Spleen (tissue), 11 donors: ENCODE measurements around the gene OLFML2B. TPM values are rescaled to one million over a fixed set of nuclear protein-coding genes. Genes with fewer than 3 reads are reported as not detected.

Source experiments
- DNase-seq: peaks from one replicate; pipeline ENCODE4 v3.0.0-alpha.2; 2020
- H3K27ac ChIP-seq, 8 donors: fragments of 200-600 bp; sonication (generic) in 7 of 8; 1 replicate in 4 of 8; 2 replicates in 4 of 8; pipeline versions ENCODE4 v1.5.0 to v1.8.0; 2016 to 2021; ENCODE audit warnings: inconsistent platforms in 4 of 8, mild to moderate bottlenecking in 4 of 8, moderate library complexity in 1 of 8
- H3K27me3 ChIP-seq, 7 donors: fragments of 200-600 bp; sonication (generic) in 6 of 7; replicated peaks in 1 of 7; 1 replicate in 4 of 7; 2 replicates in 3 of 7; pipeline versions ENCODE4 v1.5.0 to v1.8.0; 2016 to 2021; ENCODE audit warnings: inconsistent platforms in 3 of 7, mild to moderate bottlenecking in 1 of 7
- H3K36me3 ChIP-seq, 6 donors: fragments of 200-600 bp; sonication (generic) in 5 of 6; 1 replicate in 4 of 6; 2 replicates in 2 of 6; pipeline versions ENCODE4 v1.5.0 to v1.8.0; 2016 to 2021; ENCODE audit warnings: inconsistent platforms in 2 of 6
- H3K4me1 ChIP-seq, 6 donors: fragments of 200-600 bp; sonication (generic) in 5 of 6; 1 replicate in 3 of 6; 2 replicates in 3 of 6; pipeline versions ENCODE4 v1.5.0 to v1.8.0; 2016 to 2021; ENCODE audit warnings: inconsistent platforms in 3 of 6
- H3K4me3 ChIP-seq, 8 donors: fragments of 200-600 bp; sonication (generic) in 7 of 8; 1 replicate in 4 of 8; 2 replicates in 4 of 8; pipeline versions ENCODE4 v1.5.0 to v1.8.0; 2016 to 2021; ENCODE audit warnings: inconsistent platforms in 4 of 8, mild to moderate bottlenecking in 4 of 8, moderate library complexity in 2 of 8
- H3K9me3 ChIP-seq, 8 donors: fragments of 200-600 bp; sonication (generic) in 7 of 8; 1 replicate in 4 of 8; 2 replicates in 4 of 8; pipeline versions ENCODE4 v1.5.0 to v1.8.0; 2016 to 2021; ENCODE audit warnings: inconsistent platforms in 4 of 8
- CTCF ChIP-seq, 11 experiments: fragments of 200-600 bp in 7 of 11; fragments of 450-650 bp in 4 of 11; sonication (generic) in 4 of 11; IDR thresholded peaks in 8 of 11; conservative IDR thresholded peaks in 3 of 11; 1 replicate in 7 of 11; 2 replicates in 4 of 11; pipeline versions ENCODE4 v1.4.0 to v1.8.0; 2016 to 2021; ENCODE audit warnings: antibody characterized with exemption in 11 of 11, inconsistent platforms in 4 of 11, mild to moderate bottlenecking in 1 of 11
- POLR2A ChIP-seq, 3 donors: fragments of 450-650 bp; IDR thresholded peaks; one replicate each; pipeline ENCODE4 v1.5.1; 2017; ENCODE audit warnings: antibody characterized with exemption in 3 of 3, mild to moderate bottlenecking in 1 of 3
- POLR2AphosphoS5 ChIP-seq, 3 donors: sonication (generic); formaldehyde crosslinking; IDR thresholded peaks; one replicate each; pipeline ENCODE4 v1.5.1; 2017; ENCODE audit warnings: antibody characterized with exemption in 3 of 3
- WGBS, 5 donors: extraction: QIAGEN DNeasy Blood & Tissue Kit in 3 of 5; methylation state at CpG; one replicate each; pipeline versions ENCODE4 v1.1.5 to v1.1.7; 2013 to 2018; 5-methylcytosine and 5-hydroxymethylcytosine counted together
- intact Hi-C: fragments of 100-400 bp; cut with DNase I; formaldehyde crosslinking; loops from one replicate; pipeline ENCODE4 v1.15.0; 2023; ENCODE audit warnings: low total_unique reads
- polyA plus RNA-seq, 3 donors: library from polyadenylated mRNA; stranded (reverse); fragments of 200-250 nt; gene quantifications; one replicate each; pipeline ENCODE4 v1.2.1, GENCODE V29; 2013
- total RNA-seq, 7 donors: library from RNA; depleted of rRNA in 3 of 7; stranded (reverse); fragments of >200 nt in 3 of 7; fragmentation: NEBNext Ultra II Directional in 4 of 7; extraction: Animal tissue kit (Norgen Biotek cat#: 25700) in 4 of 7; gene quantifications; one replicate each; pipeline versions ENCODE4 v1.1.0 to v1.2.1, GENCODE V29; 2016 to 2021
- donor health status: healthy with polysubstance abuse.
- donor health status: DM: no; HTN: no; CAD: no; lungs with moderate emphysema.
- donor health status: DM: no; HTN: no; CAD: no.
- donor health status: Bipolar disorder and iron deficiency.
- donor health status: healthy.
- donor health status: DM: no; HTN: no; CAD: no.
- donor health status: DM: yes; HTN: yes; CAD: no.

OLFML2B gene
- total and polyA plus RNA-seq, 10 donors = 3.0 to 39.7 (median 15.0) TPM

GRCh38 chr1:161994175-161994668 is 29.4 kb downstream of the OLFML2B start:
- TF ChIP-seq POLR2AphosphoS5 (IDR thresholded peaks at IDR 0.05) = no peak
- no peak for TF ChIP-seq POLR2A (IDR thresholded peaks at IDR 0.05)
- no peak for TF ChIP-seq CTCF (IDR thresholded peaks at IDR 0.05 in 8 of 11, conservative IDR thresholded peaks at IDR 0.05 in 3 of 11)
- Histone ChIP-seq H3K4me3 (no peak overlapping the region), H3K9me3 (peaks cover 0 to 7% (median 0%) of the 10 kb centered on the region in 8 donors), H3K27ac (no peak overlapping the region), H3K27me3 (peaks cover 0 to 4% (median 0%) of the 10 kb centered on the region in 7 donors), H3K36me3 (no peaks in the 10 kb centered on the region), H3K4me1 (peaks cover 0 to 13% (median 0%) of the 10 kb centered on the region in 6 donors)
- WGBS, 5 donors = 82 to 90% (median 86%) methylated on average over 6 to 9 of the region's 9 CpGs
- DNase-seq = no peak
- intact Hi-C loops = no loop called here

GRCh38 chr1:161993576-161993975 is 30.1 kb downstream of the OLFML2B start:
- TF ChIP-seq POLR2AphosphoS5 (IDR thresholded peaks at IDR 0.05) (no peak), POLR2A (IDR thresholded peaks at IDR 0.05) (no peak), CTCF (IDR thresholded peaks at IDR 0.05 in 8 of 11, conservative IDR thresholded peaks at IDR 0.05 in 3 of 11) (no peak)
- Histone ChIP-seq H3K27ac (no peak overlapping the region), H3K36me3 (no peaks in the 10 kb centered on the region), H3K4me1 (peaks cover 0 to 18% (median 0%) of the 10 kb centered on the region in 6 donors), H3K4me3 (no peak overlapping the region), H3K27me3 (peaks cover 0 to 4% (median 0%) of the 10 kb centered on the region in 7 donors), H3K9me3 (peaks cover 0 to 7% (median 0%) of the 10 kb centered on the region in 8 donors)
- WGBS, 5 donors = 85 to 88% (median 87%) methylated on average over 11 of the region's 11 CpGs
- DNase-seq = no peak
- intact Hi-C loops = no loop called here

- TF ChIP-seq POLR2AphosphoS5 (IDR thresholded peaks at IDR 0.05) = no peak
- TF ChIP-seq POLR2A (IDR thresholded peaks at IDR 0.05) = no peak
- TF ChIP-seq CTCF (IDR thresholded peaks at IDR 0.05 in 8 of 11, conservative IDR thresholded peaks at IDR 0.05 in 3 of 11) = no peak
- intact Hi-C loops = no loop called here
- DNase-seq = no peak
- Histone ChIP-seq H3K4me3 (no peak overlapping the region), H3K9me3 (peaks cover 0 to 23% (median 9%) of the 10 kb centered on the region in 8 donors), H3K4me1 (peaks cover 0 to 18% (median 0%) of the 10 kb centered on the region in 6 donors), H3K27ac (peak overlapping the region in 3 of 8 donors; percentile 29 to 66 (median 60)), H3K36me3 (no peaks in the 10 kb centered on the region), H3K27me3 (no peaks in the 10 kb centered on the region)
- WGBS, 5 donors = 53 to 87% (median 67%) methylated on average over 5 of the region's 5 CpGs
These were observed 33.9 kb downstream of the OLFML2B start for GRCh38 chr1:161989786-161990185.

GRCh38 chr1:161989108-161989507 is 34.6 kb downstream of the OLFML2B start:
- no peak for TF ChIP-seq POLR2A (IDR thresholded peaks at IDR 0.05)
- no peak for TF ChIP-seq POLR2AphosphoS5 (IDR thresholded peaks at IDR 0.05)
- H3K4me1 ChIP-seq = peaks cover 0 to 18% (median 0%) of the 10 kb centered on the region in 6 donors

More at GRCh38 chr1:161989108-161989507, 34.6 kb downstream of the OLFML2B start:
- H3K9me3 ChIP-seq = peaks cover 0 to 23% (median 9%) of the 10 kb centered on the region in 8 donors
- no peak for DNase-seq
- H3K4me3 ChIP-seq = no peak overlapping the region
- peak overlapping the region in 3 of 8 donors; percentile 29 to 66 (median 60) for H3K27ac ChIP-seq
- intact Hi-C loops = no loop called here
- no peaks in the 10 kb centered on the region for H3K36me3 ChIP-seq
- H3K27me3 ChIP-seq = no peaks in the 10 kb centered on the region
